Tibial nerve (tissue), 4 donors: ENCODE results near the gene SOX3. TPM values are rescaled to one million over a fixed set of nuclear protein-coding genes. Genes with fewer than 3 reads are reported as not detected.

Experiments used
- DNase-seq, 2 donors: peaks; one replicate each; pipeline ENCODE4 v3.0.0-alpha.2; 2019; ENCODE audit warnings: low spot score in 2 of 2
- H3K27ac ChIP-seq, 4 donors: fragments of 200-600 bp; sonication (generic) in 3 of 4; one replicate each; pipeline ENCODE4 v1.5.1; 2017 to 2019; ENCODE audit warnings: mild to moderate bottlenecking in 1 of 4
- H3K27me3 ChIP-seq, 2 donors: fragments of 200-600 bp; sonication (generic) in 1 of 2; one replicate each; pipeline versions ENCODE4 v1.5.1 to v1.6.0; 2017 to 2019
- H3K36me3 ChIP-seq, 3 donors: fragments of 200-600 bp; sonication (generic); one replicate each; pipeline ENCODE4 v1.5.1; 2018 to 2019
- H3K4me1 ChIP-seq, 4 donors: fragments of 200-600 bp; sonication (generic) in 3 of 4; one replicate each; pipeline ENCODE4 v1.5.1; 2017 to 2019
- H3K4me3 ChIP-seq, 4 donors: fragments of 200-600 bp; sonication (generic) in 3 of 4; one replicate each; pipeline ENCODE4 v1.5.1; 2017 to 2019; ENCODE audit warnings: mild to moderate bottlenecking in 1 of 4, moderate library complexity in 1 of 4
- H3K9me3 ChIP-seq, 4 donors: fragments of 200-600 bp; sonication (generic) in 3 of 4; one replicate each; pipeline ENCODE4 v1.5.1; 2017 to 2019
- CTCF ChIP-seq, 5 experiments: fragments of 200-600 bp in 3 of 5; fragments of 450-650 bp in 2 of 5; sonication (generic) in 3 of 5; IDR thresholded peaks; one replicate each; pipeline ENCODE4 v1.5.1; 2016 to 2019; ENCODE audit warnings: antibody characterized with exemption in 5 of 5, mild to moderate bottlenecking in 3 of 5, moderate library complexity in 2 of 5
- EP300 ChIP-seq, 2 donors: sonication (generic); formaldehyde crosslinking; IDR thresholded peaks; one replicate each; pipeline ENCODE4 v1.6.1; 2017; ENCODE audit warnings: antibody characterized with exemption in 2 of 2, mild to moderate bottlenecking in 1 of 2
- POLR2A ChIP-seq, 2 donors: fragments of 450-650 bp; IDR thresholded peaks; one replicate each; pipeline ENCODE4 v1.6.1; 2017; ENCODE audit warnings: antibody characterized with exemption in 2 of 2, mild to moderate bottlenecking in 2 of 2, moderate library complexity in 2 of 2
- WGBS, 2 donors: methylation state at CpG; one replicate each; pipeline ENCODE4 v1.1.5; 2018; 5-methylcytosine and 5-hydroxymethylcytosine counted together
- total RNA-seq, 4 donors: library from RNA; depleted of rRNA; stranded (reverse); fragments of >200 nt; gene quantifications; one replicate each; pipeline ENCODE4 v1.1.0, GENCODE V29; 2016

SOX3 gene
- not detected for total RNA-seq

DNA sequence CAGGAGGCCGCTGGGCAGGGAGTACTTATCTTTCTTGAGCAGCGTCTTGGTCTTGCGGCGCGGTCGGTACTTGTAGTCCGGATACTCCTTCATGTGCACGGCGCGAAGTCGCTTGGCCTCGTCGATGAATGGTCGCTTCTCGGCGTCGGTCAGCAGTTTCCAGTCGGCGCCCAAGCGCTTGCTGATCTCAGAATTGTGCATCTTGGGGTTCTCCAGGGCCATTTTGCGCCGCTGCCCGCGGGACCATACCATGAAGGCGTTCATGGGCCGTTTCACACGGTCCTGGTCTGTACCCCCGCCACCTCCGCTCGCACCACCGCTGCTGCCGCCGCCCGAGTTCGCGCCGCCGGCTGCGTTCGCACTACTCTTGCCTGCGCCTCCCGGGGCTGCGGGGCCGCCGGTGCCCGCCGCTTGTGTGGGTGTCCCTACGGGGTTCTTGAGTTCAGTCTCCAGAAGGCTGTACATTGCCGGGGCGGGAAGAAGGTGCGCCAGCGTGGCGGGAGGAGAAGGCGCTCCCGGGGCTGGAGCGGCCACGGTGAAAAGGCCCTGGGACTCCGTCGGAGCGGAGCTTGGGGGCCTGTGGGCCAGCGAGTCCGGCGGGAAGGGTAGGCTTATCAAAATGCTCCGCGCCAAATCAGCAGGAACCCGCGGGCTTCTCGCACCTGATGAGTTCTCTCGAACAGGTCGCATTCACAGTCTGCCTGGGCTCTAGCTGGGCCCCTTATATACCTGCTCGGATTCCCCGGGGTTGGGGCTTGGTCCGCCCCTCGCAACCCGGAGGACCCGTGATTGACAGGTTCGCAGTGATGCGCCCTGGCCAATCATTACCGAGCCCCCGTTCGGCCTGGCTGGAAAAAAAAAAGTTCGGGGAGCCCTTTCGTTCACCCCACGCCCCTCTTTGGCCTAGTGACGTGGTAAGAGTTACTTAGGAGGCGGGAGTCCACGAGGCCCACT is at the start of gene SOX3:
TSS of gene SOX3 (minus strand) at position 699 of the 954 bp plus-strand sequence. CDS start at position 690, 9 bp downstream.
- H3K9me3 ChIP-seq: no peaks in the 10 kb centered on the region
- peak within 1 kb of the TSS in 3 of 4 donors; percentile 7 to 50 (median 27) for H3K4me3 ChIP-seq
- H3K27ac ChIP-seq: no peak within 1 kb of the TSS
- H3K27me3 ChIP-seq: peaks cover 0 to 93% of the 10 kb centered on the region in 2 donors
- H3K36me3 ChIP-seq: no peaks in the 10 kb centered on the region
- no peak for DNase-seq
- no peak for TF ChIP-seq CTCF (IDR thresholded peaks at IDR 0.05)
- TF ChIP-seq EP300 (IDR thresholded peaks at IDR 0.05): no peak
- no peak for TF ChIP-seq POLR2A (IDR thresholded peaks at IDR 0.05)
- 1 to 38% methylated on average over 17 to 80 of the region's 87 CpGs for WGBS, 2 donors
- peaks cover 0 to 36% (median 0%) of the 10 kb centered on the region in 4 donors for H3K4me1 ChIP-seq

DNA sequence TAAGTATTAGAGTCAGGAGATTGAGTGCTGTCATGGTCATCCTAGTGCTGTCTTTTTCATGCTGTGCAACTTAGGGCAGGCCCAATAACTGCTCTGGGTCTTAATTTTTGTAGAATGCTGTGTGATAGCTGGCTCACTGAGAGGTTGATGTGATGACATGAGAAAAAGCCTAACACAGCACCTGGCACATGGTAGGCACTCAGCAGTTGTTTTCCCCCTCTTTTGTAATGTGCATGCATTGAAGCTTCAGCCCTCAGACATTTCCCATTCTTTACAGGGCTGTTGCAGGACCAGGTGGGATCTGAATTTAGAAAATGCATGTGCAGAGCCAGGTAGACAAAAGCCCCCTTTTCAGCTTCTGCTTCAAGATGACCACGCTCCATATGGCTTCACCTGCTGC is 44.1 kb upstream of the SOX3 start:
- 79 to 83% methylated on average over 1 of the region's 1 CpG for WGBS, 2 donors
- TF ChIP-seq EP300 (IDR thresholded peaks at IDR 0.05): no peak
- no peak for TF ChIP-seq CTCF (IDR thresholded peaks at IDR 0.05)
- TF ChIP-seq POLR2A (IDR thresholded peaks at IDR 0.05): no peak
- no peak for DNase-seq
- Histone ChIP-seq H3K27ac (no peak overlapping the region), H3K27me3 (peaks cover 0 to 10% of the 10 kb centered on the region in 2 donors), H3K4me3 (no peak overlapping the region), H3K4me1 (no peaks in the 10 kb centered on the region), H3K9me3 (no peaks in the 10 kb centered on the region), H3K36me3 (no peaks in the 10 kb centered on the region)

- WGBS, 2 donors: 42 to 43% methylated on average over 5 of the region's 5 CpGs
- no peaks in the 10 kb centered on the region for H3K36me3 ChIP-seq
- no peak for DNase-seq
- no peak for TF ChIP-seq POLR2A (IDR thresholded peaks at IDR 0.05)
- TF ChIP-seq EP300 (IDR thresholded peaks at IDR 0.05): no peak
- TF ChIP-seq CTCF (IDR thresholded peaks at IDR 0.05): no peak
- H3K4me1 ChIP-seq: no peaks in the 10 kb centered on the region
- H3K27ac ChIP-seq: no peak overlapping the region
- H3K4me3 ChIP-seq: no peak overlapping the region
- H3K9me3 ChIP-seq: no peaks in the 10 kb centered on the region
- H3K27me3 ChIP-seq: peaks cover 0 to 30% of the 10 kb centered on the region in 2 donors
These were observed 21.3 kb upstream of the SOX3 start for GRCh38 chrX:140526171-140526570.

GRCh38 chrX:140525448-140525847 is 20.6 kb upstream of the SOX3 start:
- H3K4me1 ChIP-seq: no peaks in the 10 kb centered on the region
- no peaks in the 10 kb centered on the region for H3K9me3 ChIP-seq
- H3K27me3 ChIP-seq: peaks cover 0 to 34% of the 10 kb centered on the region in 2 donors
- TF ChIP-seq EP300 (IDR thresholded peaks at IDR 0.05) (no peak), CTCF (IDR thresholded peaks at IDR 0.05) (no peak), POLR2A (IDR thresholded peaks at IDR 0.05) (no peak)
- WGBS, 2 donors: 32 to 44% methylated on average over 2 of the region's 2 CpGs
- H3K4me3 ChIP-seq: no peak overlapping the region
- no peak for DNase-seq
- H3K36me3 ChIP-seq: no peaks in the 10 kb centered on the region
- H3K27ac ChIP-seq: no peak overlapping the region

DNA sequence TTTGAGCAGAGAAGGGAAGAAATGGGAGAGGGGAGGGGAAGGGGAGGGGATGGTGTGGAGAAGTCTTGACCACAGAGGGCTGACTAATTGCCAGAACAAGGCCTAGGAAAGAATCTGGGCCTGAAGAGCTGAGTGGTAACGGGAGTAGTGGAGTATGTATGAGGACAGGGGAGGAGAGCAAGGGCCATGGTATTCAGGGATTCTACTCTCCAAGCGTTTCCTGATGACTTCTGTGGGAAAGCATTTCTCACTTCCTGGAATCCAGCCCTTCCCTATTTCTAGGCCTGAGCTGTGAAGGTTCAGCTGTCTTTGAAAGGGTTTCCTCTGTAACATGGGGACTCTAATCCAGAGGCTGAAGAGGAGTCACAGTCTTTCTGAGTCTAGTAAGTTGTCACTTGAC is 19.7 kb upstream of the SOX3 start:
- DNase-seq: no peak
- no peaks in the 10 kb centered on the region for H3K9me3 ChIP-seq
- no peaks in the 10 kb centered on the region for H3K4me1 ChIP-seq
- TF ChIP-seq CTCF (IDR thresholded peaks at IDR 0.05): no peak
- TF ChIP-seq POLR2A (IDR thresholded peaks at IDR 0.05): no peak
- no peak overlapping the region for H3K4me3 ChIP-seq
- 45 to 48% methylated on average over 2 of the region's 2 CpGs for WGBS, 2 donors
- H3K27ac ChIP-seq: no peak overlapping the region
- H3K27me3 ChIP-seq: peaks cover 0 to 36% of the 10 kb centered on the region in 2 donors
- no peaks in the 10 kb centered on the region for H3K36me3 ChIP-seq
